RWPE1 (cell line): ENCODE measurements around the gene GYS1.

Source experiments
- CTCF ChIA-PET: fragments of 350-600 bp; sonication (Branson Sonifier 250); formaldehyde crosslinking; extraction: SDS; loops from one replicate; lab custom pipeline; 2021; lab: Yijun Ruan, JAX
- POLR2A ChIA-PET: fragments of 400-600 bp; formaldehyde crosslinking; extraction: SDS; loops from one replicate; lab custom pipeline; 2020; ENCODE audit warnings: antibody characterized with exemption; ENCODE audit not compliant: low non-redundant PET; lab: Yijun Ruan, JAX
- DNase-seq: peaks from one replicate; pipeline ENCODE4 v3.0.0; 2012; ENCODE audit warnings: low spot score
- H3K27ac ChIP-seq: fragments of 450-650 bp; 2 replicates; pipeline ENCODE4 v1.5.1; 2017
- TF ChIP-seq, protein P1 (sequence below): fragments of 450-650 bp; conservative IDR thresholded peaks from 2 replicates; pipeline ENCODE4 v1.5.1; 2017; ENCODE audit warnings: low read depth, mild to moderate bottlenecking

GYS1 gene

DNA sequence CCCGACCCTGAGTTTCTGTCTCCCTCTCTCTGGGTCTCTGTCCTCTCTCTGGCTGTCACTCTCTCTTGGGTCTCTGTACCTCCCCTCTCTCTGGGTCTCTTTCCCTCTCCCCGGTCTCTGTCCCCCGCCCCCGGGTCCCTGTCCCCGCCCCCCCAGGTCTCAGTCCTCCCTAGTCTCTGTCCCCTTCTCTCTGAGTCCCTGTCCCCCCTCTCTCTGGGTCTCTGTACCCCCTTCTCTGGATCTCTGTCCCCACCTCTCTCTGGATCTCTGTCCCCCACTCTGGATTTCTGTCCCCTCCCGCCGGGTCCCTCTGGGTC is 30.3 kb downstream of the GYS1 start:
- ChIA-PET CTCF (interaction anchor here (1.4 kb wide), 1 partner anchor 8 kb away, joined by 3 read pairs; no protein-coding TSS in a partner anchor), POLR2A (interaction anchor here (0.7 kb wide), 1 partner anchor 9 kb away, joined by 4 read pairs; no protein-coding TSS in a partner anchor)
- TF ChIP-seq, protein P1, sequence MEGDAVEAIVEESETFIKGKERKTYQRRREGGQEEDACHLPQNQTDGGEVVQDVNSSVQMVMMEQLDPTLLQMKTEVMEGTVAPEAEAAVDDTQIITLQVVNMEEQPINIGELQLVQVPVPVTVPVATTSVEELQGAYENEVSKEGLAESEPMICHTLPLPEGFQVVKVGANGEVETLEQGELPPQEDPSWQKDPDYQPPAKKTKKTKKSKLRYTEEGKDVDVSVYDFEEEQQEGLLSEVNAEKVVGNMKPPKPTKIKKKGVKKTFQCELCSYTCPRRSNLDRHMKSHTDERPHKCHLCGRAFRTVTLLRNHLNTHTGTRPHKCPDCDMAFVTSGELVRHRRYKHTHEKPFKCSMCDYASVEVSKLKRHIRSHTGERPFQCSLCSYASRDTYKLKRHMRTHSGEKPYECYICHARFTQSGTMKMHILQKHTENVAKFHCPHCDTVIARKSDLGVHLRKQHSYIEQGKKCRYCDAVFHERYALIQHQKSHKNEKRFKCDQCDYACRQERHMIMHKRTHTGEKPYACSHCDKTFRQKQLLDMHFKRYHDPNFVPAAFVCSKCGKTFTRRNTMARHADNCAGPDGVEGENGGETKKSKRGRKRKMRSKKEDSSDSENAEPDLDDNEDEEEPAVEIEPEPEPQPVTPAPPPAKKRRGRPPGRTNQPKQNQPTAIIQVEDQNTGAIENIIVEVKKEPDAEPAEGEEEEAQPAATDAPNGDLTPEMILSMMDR = no peak
- DNase-seq = no peak
- H3K27ac ChIP-seq = peak overlapping the region; percentile 95

DNA sequence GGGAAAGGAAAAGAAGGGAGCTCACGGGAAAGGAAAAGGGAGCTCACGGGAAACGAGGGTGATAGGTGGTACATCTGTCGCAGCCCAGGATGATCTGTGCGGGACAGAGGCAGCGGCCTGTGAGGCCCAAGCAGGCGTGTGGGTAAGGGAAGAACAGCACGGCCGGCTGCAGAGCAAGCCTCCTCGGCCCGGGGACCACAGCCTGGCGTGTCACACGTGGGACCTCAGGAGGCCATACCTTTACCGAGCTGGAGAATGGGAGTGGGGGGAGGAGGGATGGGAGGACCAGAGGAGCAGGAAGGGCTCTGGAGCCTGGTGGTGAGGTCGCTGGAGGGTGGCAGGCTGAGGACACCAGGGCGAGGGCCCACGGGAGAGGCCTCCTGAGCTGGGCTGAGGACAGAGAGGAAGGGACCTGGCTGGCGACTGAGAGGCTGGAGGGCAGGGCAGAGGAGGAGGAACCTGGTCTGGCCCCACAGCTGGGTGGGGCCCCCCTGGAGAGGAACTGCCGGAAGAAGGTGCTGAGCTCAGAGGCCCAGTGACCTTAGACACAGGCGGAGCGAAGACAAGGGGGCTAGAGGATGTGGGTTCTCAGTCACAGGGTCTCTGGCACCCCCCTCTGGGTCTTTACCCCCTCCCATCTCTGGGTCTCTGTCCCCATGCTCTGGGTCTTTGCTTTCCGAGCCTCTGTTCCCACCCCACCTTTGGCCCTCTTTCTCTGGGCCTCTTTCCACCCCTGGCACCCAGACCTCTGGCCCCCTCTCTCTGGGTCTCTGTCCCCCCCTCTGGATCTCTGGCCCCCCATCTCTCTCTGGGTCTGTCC is 30.9 kb downstream of the GYS1 start:
- TF ChIP-seq, protein P1 = no peak
- no peak for DNase-seq
- ChIA-PET POLR2A (interaction anchor here (0.7 to 0.8 kb wide), 2 partner anchors 9 to 10 kb away, joined by 4 to 5 read pairs; no protein-coding TSS in a partner anchor), CTCF (interaction anchor here (0.7 to 1.4 kb wide), 2 partner anchors 8 to 1977 kb away, joined by 3 read pairs; no protein-coding TSS in a partner anchor)
- peak overlapping the region; percentile 95 for H3K27ac ChIP-seq

DNA sequence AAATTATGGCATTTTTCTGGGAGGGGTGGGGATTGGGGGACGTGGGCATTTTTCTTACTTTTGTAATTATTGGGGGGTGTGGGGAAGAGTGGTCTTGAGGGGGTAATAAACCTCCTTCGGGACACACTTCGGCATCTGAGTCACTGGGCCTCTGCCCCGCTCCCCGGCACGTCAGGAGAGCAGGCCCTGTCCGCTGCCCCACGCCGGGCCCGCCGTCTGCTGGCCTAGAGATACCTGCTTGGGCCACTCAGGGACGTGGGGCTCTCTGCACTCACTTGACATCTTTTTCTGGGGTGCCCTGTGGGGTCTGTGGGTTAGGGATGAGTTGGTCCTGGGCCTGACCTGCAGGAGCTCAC is 31.5 kb downstream of the GYS1 start:
- ChIA-PET POLR2A (interaction anchor here (0.8 kb wide), 1 partner anchor 9 kb away, joined by 5 read pairs; no protein-coding TSS in a partner anchor), CTCF (interaction anchor here (0.7 to 1.4 kb wide), 2 partner anchors 9 to 1977 kb away, joined by 3 read pairs; no protein-coding TSS in a partner anchor)
- H3K27ac ChIP-seq = peak overlapping the region; percentile 95
- no peak for DNase-seq
- TF ChIP-seq, protein P1 = no peak

DNA sequence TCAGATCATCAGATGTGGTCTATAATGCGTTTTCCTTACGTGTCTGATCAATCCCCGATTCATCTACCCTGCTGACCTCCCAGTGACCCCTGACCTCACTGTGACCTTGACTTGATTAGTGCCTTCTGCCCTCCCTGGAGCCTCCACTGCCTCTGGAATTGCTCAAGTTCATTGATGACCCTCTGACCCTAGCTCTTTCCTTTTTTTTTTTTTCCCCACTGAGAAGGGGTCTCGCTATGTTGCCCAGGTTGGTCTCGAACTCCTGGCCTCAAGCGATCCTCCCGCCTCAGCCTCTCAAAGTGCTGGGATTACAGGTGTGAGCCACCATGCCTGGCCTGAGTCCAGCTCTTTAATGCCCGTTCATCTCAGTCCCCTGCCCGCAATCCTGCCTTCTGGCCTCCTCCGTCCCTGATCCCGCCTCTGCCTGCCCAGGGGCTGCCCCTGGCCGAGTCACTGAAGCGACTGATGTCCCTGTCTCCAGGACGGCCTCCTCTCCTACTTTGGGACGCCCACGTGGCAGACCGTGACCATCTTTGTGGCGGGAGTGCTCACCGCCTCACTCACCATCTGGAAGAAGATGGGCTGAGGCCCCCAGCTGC is 32.0 kb downstream of the GYS1 start:
- peak overlapping the region; percentile 95 for H3K27ac ChIP-seq

DNA sequence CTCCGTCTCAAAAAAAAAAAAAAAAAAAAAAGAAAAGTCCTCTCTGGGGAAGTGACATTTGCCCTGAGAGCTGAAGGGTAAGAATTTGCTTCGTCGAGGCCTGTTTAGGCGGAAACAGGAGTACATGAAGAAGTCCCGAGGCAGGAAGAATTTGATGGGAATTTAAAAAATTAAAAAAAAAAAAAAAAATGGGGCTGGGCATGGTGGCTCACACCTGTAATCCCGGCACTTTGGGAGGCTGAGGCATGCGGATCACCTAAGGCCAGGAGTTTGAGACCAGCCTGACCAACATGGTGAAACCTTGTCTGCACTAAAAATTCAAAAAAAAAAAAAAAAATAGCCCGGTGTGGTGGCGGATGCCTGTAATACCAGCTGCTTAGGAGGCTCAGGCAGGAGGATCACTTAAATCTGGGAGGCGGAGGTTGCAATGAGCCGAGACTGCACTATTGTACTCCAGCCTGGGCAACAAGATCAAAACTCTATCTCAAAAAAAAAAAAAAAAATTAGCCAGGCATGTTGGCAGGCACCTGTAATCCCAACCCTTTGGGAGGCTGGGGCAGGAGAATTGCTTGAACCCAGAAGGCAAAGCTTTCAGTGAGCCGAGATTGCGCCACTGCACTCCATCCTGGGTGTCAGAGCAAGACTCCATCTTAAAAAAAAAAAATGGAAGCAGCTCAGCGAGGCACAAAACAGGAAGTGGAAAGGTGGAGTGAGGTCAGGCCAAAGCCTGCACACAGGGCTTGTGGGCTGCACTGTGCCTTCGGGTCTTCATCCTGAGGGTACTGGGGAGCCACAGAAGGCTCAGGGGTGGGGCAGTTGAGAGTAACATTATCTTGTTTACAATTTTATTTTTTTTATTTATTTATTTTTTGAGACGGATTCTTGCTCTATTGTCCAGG is 33.5 kb downstream of the GYS1 start:
- peak overlapping the region; percentile 95 for H3K27ac ChIP-seq
- POLR2A ChIA-PET = no interaction called here
- CTCF ChIA-PET = interaction anchor here (0.6 to 0.9 kb wide), 2 partner anchors 117 to 266 kb away, joined by 3 to 8 read pairs; no protein-coding TSS in a partner anchor
- TF ChIP-seq, protein P1 = no peak
- DNase-seq = no peak

More for the DNA sequence above, 32.0 kb downstream of the GYS1 start:
- ChIA-PET POLR2A (no interaction called here), CTCF (interaction anchor here (0.7 to 1.4 kb wide), 2 partner anchors 10 to 1976 kb away, joined by 3 read pairs; no protein-coding TSS in a partner anchor)
- TF ChIP-seq, protein P1 = no peak
- no peak for DNase-seq
